ENCODE results near the gene GDA. TPM values are rescaled to one million over a fixed set of nuclear protein-coding genes. Genes with fewer than 3 reads are reported as not detected.

Gene GDA
- total and polyA plus RNA-seq, 2 of the 4 experiments (the other 2 are of a cell fraction), result not detected

GRCh38 chr9:72294936-72295335 lies 145.7 kb downstream of the GDA start:
- in situ Hi-C loops (cut with MboI; ENCODE audit: low sequenced_read_pairs), result no loop called here

More at GRCh38 chr9:72294936-72295335, 145.7 kb downstream of the GDA start:
- Histone ChIP-seq H2AK9ac (replicated peaks; ENCODE audit: low read depth, low read length, poor library complexity) (no peak overlapping the region), H3K36me3 (ENCODE audit: control insufficient read depth, insufficient read depth, low read length) (no peaks in the 10 kb centered on the region), H3K79me1 (ENCODE audit: low read depth in 1 of 2, low read length in 2 of 2) (no peaks in the 10 kb centered on the region), H3K4me1 (ENCODE audit: control insufficient read depth, insufficient read depth, low read length) (peaks cover 2% of the 10 kb centered on the region; the same call in 1 of the 2 replicates), H3K4me3 (ENCODE audit: insufficient read depth, low read depth, low read length) (no peak overlapping the region), H3K23ac (ENCODE audit: low read depth, low read length) (no peak overlapping the region), H2BK120ac (ENCODE audit: low read depth, low read length) (no peak overlapping the region), H3K9me3 (ENCODE audit: control insufficient read depth, insufficient read depth, low read length) (no peaks in the 10 kb centered on the region), H3K9ac (ENCODE audit: low read depth, low read length) (no peak overlapping the region), H2BK5ac (ENCODE audit: low read depth, low read length, poor library complexity, severe bottlenecking) (no peak overlapping the region), H2AK5ac (ENCODE audit: low read depth, low read length) (no peak overlapping the region), H3K4ac (ENCODE audit: low read depth, low read length) (no peak overlapping the region), H3K56ac (ENCODE audit: extremely low read depth, insufficient read depth, low read length) (no peak overlapping the region), H3K14ac (replicated peaks; ENCODE audit: low read depth, low read length) (no peak overlapping the region), H2AFZ (replicated peaks; ENCODE audit: low read length, poor library complexity) (no peak overlapping the region), H4K20me1 (ENCODE audit: insufficient read depth, low read length) (no peaks in the 10 kb centered on the region), H3K27ac (ENCODE audit: insufficient read depth, low read length) (no peak overlapping the region), H2BK15ac (ENCODE audit: low read depth, low read length) (no peak overlapping the region), H2BK20ac (ENCODE audit: low read depth, low read length) (no peak overlapping the region), H3K9me1 (ENCODE audit: insufficient read depth, low read length) (no peaks in the 10 kb centered on the region; the same call in 1 of the 2 replicates), H4K91ac (ENCODE audit: insufficient read depth, low read depth, low read length) (no peak overlapping the region), H4K8ac (ENCODE audit: low read depth in 2 of 2, low read length in 2 of 2) (no peak overlapping the region), H4K5ac (ENCODE audit: low read depth, low read length) (no peak overlapping the region), H3K4me2 (ENCODE audit: low read depth, low read length) (no peak overlapping the region), H3K18ac (ENCODE audit: low read depth, low read length) (no peak overlapping the region), H3K27me3 (ENCODE audit: control insufficient read depth, insufficient read depth, low read length) (peaks cover 6% of the 10 kb centered on the region; the same call in 1 of the 2 replicates)
- TF ChIP-seq CTCF (conservative IDR thresholded peaks at IDR 0.05; ENCODE audit: low read depth, low read length) (no peak), MAZ (IDR thresholded peaks at IDR 0.05; ENCODE audit: borderline replicate concordance, low read depth, low read length) (no peak), MAFK (IDR thresholded peaks at IDR 0.05; ENCODE audit: low read depth, low read length) (no peak), POLR2A (IDR thresholded peaks at IDR 0.05; ENCODE audit: low read depth, low read length) (no peak), RCOR1 (IDR thresholded peaks at IDR 0.05; ENCODE audit: insufficient replicate concordance, low read length) (no peak), MXI1 (IDR thresholded peaks at IDR 0.05; ENCODE audit: borderline replicate concordance, low read depth, low read length) (no peak), RAD21 (IDR thresholded peaks at IDR 0.05; ENCODE audit: low read length) (no peak), CEBPB (IDR thresholded peaks at IDR 0.05; ENCODE audit: low read depth, low read length) (no peak), NFE2L2 (IDR thresholded peaks at IDR 0.05; ENCODE audit: low read depth, low read length) (no peak), SMC3 (IDR thresholded peaks at IDR 0.05; ENCODE audit: low read depth, low read length) (no peak), CHD1 (IDR thresholded peaks at IDR 0.05; ENCODE audit: low read depth, low read length) (no peak), BHLHE40 (IDR thresholded peaks at IDR 0.05; ENCODE audit: low read depth, low read length) (no peak), RFX5 (IDR thresholded peaks at IDR 0.05; ENCODE audit: low read depth, low read length) (no peak), FOS (IDR thresholded peaks at IDR 0.05; ENCODE audit: low read depth, low read length) (no peak), USF2 (IDR thresholded peaks at IDR 0.05; ENCODE audit: low read depth, low read length) (no peak)
- 80% methylated on average over 1 of the region's 7 CpGs; no CpG with 5 or more reads in 1 of the 2 experiments for whole genome bisulfite sequencing, 2 experiments (ENCODE audit: extremely low coverage in 2 of 2, insufficient read length in 1 of 2)
- ATAC-seq (ENCODE audit: low read depth) (no peak), DNase-seq (no peak)
- CTCF ChIA-PET, result interaction anchor here (0.8 kb wide), 1 partner anchor 727 kb away, joined by 5 read pairs; no protein-coding TSS in a partner anchor
- dilution Hi-C loops (cut with HindIII; ENCODE audit: low sequenced_read_pairs, unreplicated experiment) (no loop called here), intact Hi-C loops (cut with micrococcal nuclease) (no loop called here)
- POLR2A ChIA-PET (ENCODE audit: unreplicated experiment), result interaction anchor here (0.6 kb wide), 2 partner anchors 68 to 458 kb away, joined by 3 to 8 read pairs; no protein-coding TSS in a partner anchor
- no TSS peak for BruUV-seq (replicated peaks)
